Measurements from ENCODE around the gene PSAP.

GRCh38 chr10:71770255-71770654, 80.8 kb downstream of the PSAP start:
- no peak for TF ChIP-seq CTCF (IDR thresholded peaks at IDR 0.05; ENCODE audit: low read length)
- no peak for TF ChIP-seq EZH2 (optimal IDR thresholded peaks at IDR 0.05; ENCODE audit: low read depth, low read length)
- no peak for TF ChIP-seq EZH2phosphoT487 (IDR thresholded peaks at IDR 0.05; ENCODE audit: low read length)

Measured in MM.1S (cell line).